IMR-90 (cell line): ENCODE results near the gene GPR137. TPM values are rescaled to one million over a fixed set of nuclear protein-coding genes. Genes with fewer than 3 reads are reported as not detected.

Source experiments
- ATAC-seq: fragments of 200-7000 bp; cut with Tn5 transposase; 2 replicates; pipeline ENCODE4 v1.9.1; 2020; ENCODE audit warnings: low read depth, mild to moderate bottlenecking, moderate library complexity
- BruUV-seq: library from RNA; stranded (reverse); fragments of 400-500 nt; replicated peaks from 2 replicates; lab custom pipeline; 2021; lab: Mats Ljungman, UMichigan
- CTCF ChIA-PET: fragments of 300-600 bp; formaldehyde crosslinking; extraction: SDS; loops from one replicate; lab custom pipeline; 2021; ENCODE audit warnings: antibody characterized with exemption; lab: Yijun Ruan, JAX
- POLR2A ChIA-PET: fragments of 300-600 bp; sonication (Branson Sonifier 250); formaldehyde crosslinking; loops from one replicate; lab custom pipeline; 2022; ENCODE audit warnings: antibody characterized with exemption; ENCODE audit not compliant: unreplicated experiment; lab: Charles Lee
- DNase-seq: peaks from one replicate; pipeline ENCODE4 v3.0.0; 2013
- H2AFZ ChIP-seq: replicated peaks from 2 replicates; pipeline ENCODE3; 2013; ENCODE audit warnings: low read length, mild to moderate bottlenecking; ENCODE audit not compliant: poor library complexity
- H2AK5ac ChIP-seq: 2 replicates; pipeline ENCODE4 v1.6.1; 2013; ENCODE audit warnings: low read depth, low read length, inconsistent platforms
- H2AK9ac ChIP-seq: replicated peaks from 2 replicates; pipeline ENCODE3; 2013; ENCODE audit warnings: mild to moderate bottlenecking, low read depth, low read length, moderate library complexity; ENCODE audit not compliant: poor library complexity
- H2BK120ac ChIP-seq: 2 replicates; pipeline ENCODE4 v1.6.1; 2013; ENCODE audit warnings: low read depth, low read length, inconsistent platforms
- H2BK15ac ChIP-seq: 3 replicates; pipeline ENCODE4 v1.6.1; 2013; ENCODE audit warnings: low read depth, low read length, inconsistent platforms
- H2BK20ac ChIP-seq: 2 replicates; pipeline ENCODE4 v1.6.1; 2013; ENCODE audit warnings: low read depth, mild to moderate bottlenecking, inconsistent platforms, low read length, moderate library complexity
- H2BK5ac ChIP-seq: 2 replicates; pipeline ENCODE4 v1.6.1; 2013; ENCODE audit warnings: mild to moderate bottlenecking, low read depth, low read length, inconsistent platforms; ENCODE audit not compliant: poor library complexity, severe bottlenecking
- H3K14ac ChIP-seq: replicated peaks from 2 replicates; pipeline ENCODE4 v1.6.1; 2013; ENCODE audit warnings: low read depth, low read length, inconsistent platforms
- H3K18ac ChIP-seq: 2 replicates; pipeline ENCODE4 v1.6.1; 2013; ENCODE audit warnings: low read depth, low read length, control low read depth
- H3K23ac ChIP-seq: 2 replicates; pipeline ENCODE4 v1.6.1; 2013; ENCODE audit warnings: low read depth, low read length, inconsistent platforms
- H3K27ac ChIP-seq: 2 replicates; pipeline ENCODE4 v1.5.1; 2013; ENCODE audit warnings: mild to moderate bottlenecking, control low read depth, low read length; ENCODE audit not compliant: insufficient read depth
- H3K27me3 ChIP-seq: 2 replicates; pipeline ENCODE4 v1.6.1; 2013; ENCODE audit warnings: low read length; ENCODE audit not compliant: control insufficient read depth, insufficient read depth
- H3K36me3 ChIP-seq: 2 replicates; pipeline ENCODE4 v1.6.1; 2013; ENCODE audit warnings: low read length, mixed read lengths; ENCODE audit not compliant: control insufficient read depth, insufficient read depth
- H3K4ac ChIP-seq: 2 replicates; pipeline ENCODE4 v1.6.1; 2013; ENCODE audit warnings: low read depth, low read length, inconsistent platforms
- H3K4me1 ChIP-seq: 2 replicates; pipeline ENCODE4 v1.6.1; 2013; ENCODE audit warnings: low read length, mixed read lengths; ENCODE audit not compliant: control insufficient read depth, insufficient read depth
- H3K4me2 ChIP-seq: 2 replicates; pipeline ENCODE4 v1.6.1; 2013; ENCODE audit warnings: low read depth, mild to moderate bottlenecking, control low read depth, low read length, moderate library complexity
- H3K4me3 ChIP-seq: 2 replicates; pipeline ENCODE4 v1.5.1; 2013; ENCODE audit warnings: low read depth, mild to moderate bottlenecking, control low read depth, low read length, moderate library complexity; ENCODE audit not compliant: insufficient read depth
- H3K56ac ChIP-seq: 2 replicates; pipeline ENCODE4 v1.6.1; 2013; ENCODE audit warnings: low read length, inconsistent platforms; ENCODE audit not compliant: insufficient read depth; ENCODE audit errors: extremely low read depth
- H3K79me1 ChIP-seq, 2 experiments: 2 replicates each; pipeline ENCODE4 v1.6.1; 2013; ENCODE audit warnings: low read length in 2 of 2, inconsistent platforms in 1 of 2, low read depth in 1 of 2
- H3K9ac ChIP-seq: 2 replicates; pipeline ENCODE4 v1.6.1; 2013; ENCODE audit warnings: low read depth, low read length, control low read depth
- H3K9me1 ChIP-seq: 2 replicates; pipeline ENCODE4 v1.6.1; 2013; ENCODE audit warnings: low read length, inconsistent platforms; ENCODE audit not compliant: insufficient read depth
- H3K9me3 ChIP-seq: 2 replicates; pipeline ENCODE4 v1.6.1; 2013; ENCODE audit warnings: low read length; ENCODE audit not compliant: control insufficient read depth, insufficient read depth
- H4K20me1 ChIP-seq: 2 replicates; pipeline ENCODE4 v1.6.1; 2013; ENCODE audit warnings: low read length, inconsistent platforms; ENCODE audit not compliant: insufficient read depth
- H4K5ac ChIP-seq: 2 replicates; pipeline ENCODE4 v1.6.1; 2013; ENCODE audit warnings: mild to moderate bottlenecking, low read depth, low read length, control low read depth
- H4K8ac ChIP-seq, 2 experiments: 2 replicates each; pipeline ENCODE4 v1.6.1; 2013; ENCODE audit warnings: low read depth in 2 of 2, low read length in 2 of 2, control low read depth in 1 of 2, inconsistent platforms in 1 of 2
- H4K91ac ChIP-seq: 2 replicates; pipeline ENCODE4 v1.6.1; 2013; ENCODE audit warnings: low read depth, low read length, inconsistent platforms; ENCODE audit not compliant: insufficient read depth
- CHD1 ChIP-seq: IDR thresholded peaks from 2 replicates; pipeline ENCODE4 v1.6.1; 2012; ENCODE audit warnings: low read depth, low read length, improper control_type of control experiment
- CTCF ChIP-seq: conservative IDR thresholded peaks from 2 replicates; pipeline ENCODE4 v1.5.1; 2012; ENCODE audit warnings: mild to moderate bottlenecking, low read depth, low read length, improper control_type of control experiment
- FOS ChIP-seq: fragments of 150-350 bp; IDR thresholded peaks from 2 replicates; pipeline ENCODE4 v1.6.1; 2016; ENCODE audit warnings: low read depth, low read length
- MAFK ChIP-seq: IDR thresholded peaks from 2 replicates; pipeline ENCODE4 v1.6.1; 2012; ENCODE audit warnings: low read depth, low read length, improper control_type of control experiment
- RAD21 ChIP-seq: IDR thresholded peaks from 2 replicates; pipeline ENCODE4 v1.6.1; 2012; ENCODE audit warnings: low read length, improper control_type of control experiment
- RCOR1 ChIP-seq: IDR thresholded peaks from 2 replicates; pipeline ENCODE4 v1.6.1; 2012; ENCODE audit warnings: mild to moderate bottlenecking, low read length, improper control_type of control experiment; ENCODE audit not compliant: insufficient replicate concordance
- RFX5 ChIP-seq: IDR thresholded peaks from 2 replicates; pipeline ENCODE4 v1.8.0; 2012; ENCODE audit warnings: low read depth, mild to moderate bottlenecking, low read length, moderate library complexity
- WGBS, 2 experiments: methylation state at CpG; one replicate each; pipeline versions ENCODE4 v1.1.5 to v1.1.7; 2013; ENCODE audit warnings: missing lambda C conversion rate in 2 of 2; ENCODE audit not compliant: insufficient read length in 1 of 2; ENCODE audit errors: extremely low coverage in 2 of 2; 5-methylcytosine and 5-hydroxymethylcytosine counted together
- dilution Hi-C: fragments of 300-500 bp; cut with HindIII; formaldehyde crosslinking; loops from one replicate; pipeline ENCODE4 v1.14.3; 2018; ENCODE audit warnings: low sequenced_read_pairs; ENCODE audit not compliant: unreplicated experiment
- in situ Hi-C: fragments of 300-500 bp; cut with MboI; formaldehyde crosslinking; loops from 3 replicates; pipeline ENCODE4 v1.14.3; 2019; ENCODE audit warnings: low sequenced_read_pairs, inconsistent platforms, mixed read lengths
- intact Hi-C: fragments of 100-400 bp; cut with micrococcal nuclease; formaldehyde crosslinking; loops from 2 replicates; pipeline ENCODE4 v1.10.0; 2022
- polyA plus RNA-seq, 3 experiments: library from polyadenylated mRNA; depleted of rRNA; stranded (reverse); fragments of >200 nt; gene quantifications; 2 replicates each; pipeline ENCODE4 v1.2.3, GENCODE V29; 2012; ENCODE audit warnings: low replicate concordance in 1 of 3
- total RNA-seq: library from RNA; depleted of rRNA; stranded (reverse); fragments of >200 nt; gene quantifications from 2 replicates; pipeline ENCODE4 v1.2.3, GENCODE V29; 2012
- TF ChIP-seq, protein P1 (sequence below): fragments of 150-350 bp; IDR thresholded peaks from 2 replicates; pipeline ENCODE4 v1.6.1; 2017; ENCODE audit warnings: mild to moderate bottlenecking, antibody characterized with exemption, low read length, low read depth
- TF ChIP-seq, protein P2 (sequence below): fragments of 150-350 bp; IDR thresholded peaks from 2 replicates; pipeline ENCODE4 v1.6.1; 2016; ENCODE audit warnings: low read depth, mild to moderate bottlenecking, low read length, moderate library complexity, borderline replicate concordance

Gene GPR137
- total and polyA plus RNA-seq, 2 of the 4 experiments (the other 2 are of a cell fraction), result 3.6 to 26.0 TPM

DNA sequence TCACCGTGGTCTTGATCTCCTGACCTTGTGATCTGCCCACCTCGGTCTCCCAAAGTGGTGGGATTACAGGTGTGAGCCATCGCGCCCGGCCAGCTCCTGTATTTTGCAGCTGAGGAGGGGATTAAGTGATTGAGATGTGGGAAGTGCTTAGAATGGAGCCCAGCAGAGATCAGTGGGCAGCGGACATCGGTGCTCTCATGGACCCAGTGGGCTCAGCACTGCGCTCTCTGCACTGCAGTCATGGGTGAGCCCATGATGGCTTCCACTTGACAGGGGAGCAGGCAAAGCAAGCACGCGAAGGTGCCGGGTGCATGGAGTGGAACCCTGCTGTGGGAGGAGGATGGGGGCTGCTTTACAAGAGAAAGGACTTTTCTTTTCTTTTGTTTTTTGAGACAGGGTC, 45.2 kb downstream of the GPR137 start:
- POLR2A ChIA-PET, result no interaction called here

More for the DNA sequence above, 45.2 kb downstream of the GPR137 start:
- H3K36me3 ChIP-seq, result no peaks in the 10 kb centered on the region
- H3K27me3 ChIP-seq, result no peaks in the 10 kb centered on the region; the same call in 1 of the 2 replicates
- H3K9me1 ChIP-seq, result peaks cover 8% of the 10 kb centered on the region
- no peak overlapping the region for H4K8ac ChIP-seq
- no peak overlapping the region for H3K18ac ChIP-seq
- no peaks in the 10 kb centered on the region for H3K79me1 ChIP-seq
- no peak overlapping the region for H2AK5ac ChIP-seq
- H3K56ac ChIP-seq, result no peak overlapping the region
- intact Hi-C loops (loop anchor here (1.0 kb wide), 1 partner anchor 27 kb away; no protein-coding TSS in a partner anchor), dilution Hi-C loops (no loop called here), in situ Hi-C loops (no loop called here)
- H4K20me1 ChIP-seq, result 0 out of 2 replicates have a peak, but pooled peaks cover 3% of the 10 kb centered on the region
- no peak overlapping the region for H3K9ac ChIP-seq
- no peak overlapping the region for H3K4ac ChIP-seq
- H2BK15ac ChIP-seq, result no peak overlapping the region
- WGBS, 2 experiments, result 80% methylated on average over 3 of the region's 11 CpGs; no CpG with 5 or more reads in 1 of the 2 experiments
- H2BK120ac ChIP-seq, result no peak overlapping the region
- BruUV-seq, result no TSS peak
- H2AFZ ChIP-seq, result peak overlapping the region; percentile 17
- no peak overlapping the region for H3K23ac ChIP-seq
- H3K14ac ChIP-seq, result no peak overlapping the region
- H3K27ac ChIP-seq, result no peak overlapping the region
- H3K4me2 ChIP-seq, result no peak overlapping the region
- H2BK5ac ChIP-seq, result no peak overlapping the region
- no peak overlapping the region for H2BK20ac ChIP-seq
- peak overlapping the region; percentile 87 for H2AK9ac ChIP-seq
- CTCF ChIA-PET, result interaction anchor here (1.0 to 2.5 kb wide), 4 partner anchors 11 to 358 kb away, joined by 3 to 17 read pairs (median 4); no protein-coding TSS in a partner anchor
- no peak overlapping the region for H3K4me3 ChIP-seq
- DNase-seq (no peak), ATAC-seq (no peak)
- H3K4me1 ChIP-seq, result peaks cover 7% of the 10 kb centered on the region
- H4K91ac ChIP-seq, result no peak overlapping the region
- TF ChIP-seq, protein P1, sequence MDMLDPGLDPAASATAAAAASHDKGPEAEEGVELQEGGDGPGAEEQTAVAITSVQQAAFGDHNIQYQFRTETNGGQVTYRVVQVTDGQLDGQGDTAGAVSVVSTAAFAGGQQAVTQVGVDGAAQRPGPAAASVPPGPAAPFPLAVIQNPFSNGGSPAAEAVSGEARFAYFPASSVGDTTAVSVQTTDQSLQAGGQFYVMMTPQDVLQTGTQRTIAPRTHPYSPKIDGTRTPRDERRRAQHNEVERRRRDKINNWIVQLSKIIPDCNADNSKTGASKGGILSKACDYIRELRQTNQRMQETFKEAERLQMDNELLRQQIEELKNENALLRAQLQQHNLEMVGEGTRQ, result no peak
- TF ChIP-seq MAFK (no peak), RFX5 (no peak), RCOR1 (no peak), FOS (no peak), CHD1 (no peak), CTCF (no peak), RAD21 (no peak)
- TF ChIP-seq, protein P2, sequence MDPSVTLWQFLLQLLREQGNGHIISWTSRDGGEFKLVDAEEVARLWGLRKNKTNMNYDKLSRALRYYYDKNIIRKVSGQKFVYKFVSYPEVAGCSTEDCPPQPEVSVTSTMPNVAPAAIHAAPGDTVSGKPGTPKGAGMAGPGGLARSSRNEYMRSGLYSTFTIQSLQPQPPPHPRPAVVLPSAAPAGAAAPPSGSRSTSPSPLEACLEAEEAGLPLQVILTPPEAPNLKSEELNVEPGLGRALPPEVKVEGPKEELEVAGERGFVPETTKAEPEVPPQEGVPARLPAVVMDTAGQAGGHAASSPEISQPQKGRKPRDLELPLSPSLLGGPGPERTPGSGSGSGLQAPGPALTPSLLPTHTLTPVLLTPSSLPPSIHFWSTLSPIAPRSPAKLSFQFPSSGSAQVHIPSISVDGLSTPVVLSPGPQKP, result no peak
- H3K9me3 ChIP-seq, result 0 out of 2 replicates have a peak, but pooled peaks cover 2% of the 10 kb centered on the region
- no peak overlapping the region for H4K5ac ChIP-seq
